Panc1 (cell line): ENCODE measurements around the gene GABRB1. TPM values are rescaled to one million over a fixed set of nuclear protein-coding genes. Genes with fewer than 3 reads are reported as not detected.

Experiments used
- ATAC-seq: fragments of 200-7000 bp; cut with Tn5 transposase; 2 replicates; pipeline ENCODE4 v1.9.1; 2020; ENCODE audit warnings: mild to moderate bottlenecking, moderate library complexity
- BruUV-seq: library from RNA; stranded (reverse); fragments of 400-500 nt; replicated peaks from 2 replicates; lab custom pipeline; 2021; lab: Mats Ljungman, UMichigan
- CTCF ChIA-PET: fragments of 300-600 bp; sonication (Branson Sonifier 250); formaldehyde crosslinking; loops from one replicate; lab custom pipeline; 2022; ENCODE audit warnings: antibody characterized with exemption; lab: Charles Lee
- POLR2A ChIA-PET: fragments of 300-600 bp; sonication (Branson Sonifier 250); formaldehyde crosslinking; loops from one replicate; lab custom pipeline; 2022; ENCODE audit warnings: antibody characterized with exemption; lab: Charles Lee
- DNase-seq: peaks from one replicate; pipeline ENCODE4 v3.0.0-alpha.2; 2010; ENCODE audit warnings: low read depth, low spot score
- H3K27ac ChIP-seq: 2 replicates; pipeline ENCODE4 v1.5.1; 2011; ENCODE audit warnings: mild to moderate bottlenecking, low read length, inconsistent platforms
- H3K27me3 ChIP-seq: fragments of 200-500 bp; sonication (Bioruptor generic); 2 replicates; pipeline ENCODE4 v1.6.0; 2014; ENCODE audit warnings: low read length, inconsistent platforms; ENCODE audit not compliant: control insufficient read depth, insufficient read depth
- H3K36me3 ChIP-seq: fragments of 200-500 bp; sonication (Bioruptor generic); 2 replicates; pipeline ENCODE4 v1.5.1; 2014; ENCODE audit warnings: inconsistent platforms, mild to moderate bottlenecking, low read length, moderate library complexity; ENCODE audit not compliant: control insufficient read depth, insufficient read depth
- H3K4me1 ChIP-seq: 2 replicates; pipeline ENCODE4 v1.5.1; 2011; ENCODE audit warnings: inconsistent platforms, mild to moderate bottlenecking, low read length, moderate library complexity; ENCODE audit not compliant: control insufficient read depth, insufficient read depth
- H3K4me3 ChIP-seq, 2 experiments: 2 replicates each; pipeline ENCODE4 v1.5.1; 2011 to 2012; ENCODE audit warnings: low read depth in 2 of 2, low read length in 2 of 2, mild to moderate bottlenecking in 2 of 2, inconsistent platforms in 1 of 2, moderate library complexity in 1 of 2
- H3K9me3 ChIP-seq: fragments of 200-500 bp; sonication (Bioruptor generic); 2 replicates; pipeline ENCODE4 v1.5.1; 2014; ENCODE audit warnings: low read depth, mild to moderate bottlenecking, inconsistent platforms, low read length, moderate library complexity; ENCODE audit not compliant: control insufficient read depth, insufficient read depth
- POLR2AphosphoS5 ChIP-seq: IDR thresholded peaks from 2 replicates; pipeline ENCODE4 v1.6.1; 2012; ENCODE audit warnings: mild to moderate bottlenecking, low read depth, low read length, moderate library complexity
- REST ChIP-seq, 2 experiments: IDR thresholded peaks; 2 replicates each; pipeline ENCODE4 v1.6.1; 2011 to 2012; ENCODE audit warnings: low read depth in 2 of 2, control low read depth in 1 of 2, low read length in 1 of 2, mild to moderate bottlenecking in 1 of 2, moderate library complexity in 1 of 2; ENCODE audit not compliant: insufficient read depth in 1 of 2
- SIN3A ChIP-seq: IDR thresholded peaks from 2 replicates; pipeline ENCODE4 v1.6.1; 2012; ENCODE audit warnings: low read depth, mild to moderate bottlenecking, low read length, moderate library complexity, borderline replicate concordance; ENCODE audit not compliant: insufficient read depth
- TCF7L2 ChIP-seq: IDR thresholded peaks from 2 replicates; pipeline ENCODE4 v1.6.1; 2011; ENCODE audit warnings: mild to moderate bottlenecking, low read depth, low read length, inconsistent platforms
- in situ Hi-C: cut with HindIII; loops from 2 replicates; pipeline ENCODE4 v1.10.0; 2016; ENCODE audit warnings: low sequenced_read_pairs, low pct_unique_long_range_greater_than_20kb
- intact Hi-C: fragments of 100-400 bp; cut with micrococcal nuclease; formaldehyde crosslinking; loops from one replicate; pipeline ENCODE4 v1.10.0; 2022; ENCODE audit not compliant: unreplicated experiment
- total RNA-seq: library from RNA; stranded (reverse); gene quantifications from one replicate; pipeline ENCODE4 v1.2.1, GENCODE V29; 2021; ENCODE audit not compliant: unreplicated experiment
- TF ChIP-seq, protein P1 (sequence below): fragments of 450-650 bp; IDR thresholded peaks from 2 replicates; pipeline ENCODE4 v1.5.1; 2017; ENCODE audit warnings: mild to moderate bottlenecking

GABRB1 gene
- total RNA-seq, 1 experiment from 2014 or later: not detected

GRCh38 chr4:47462799-47463234 is 431.4 kb downstream of the GABRB1 start:
- H3K27me3 ChIP-seq: no peaks in the 10 kb centered on the region
- TF ChIP-seq TCF7L2: no peak
- TF ChIP-seq POLR2AphosphoS5: no peak
- TF ChIP-seq SIN3A: no peak
- no peak for TF ChIP-seq REST (IDR thresholded peaks at IDR 0.05; ENCODE audit: insufficient read depth in 1 of 2, low read depth in 2 of 2, low read length in 1 of 2)
- TF ChIP-seq, protein P1, sequence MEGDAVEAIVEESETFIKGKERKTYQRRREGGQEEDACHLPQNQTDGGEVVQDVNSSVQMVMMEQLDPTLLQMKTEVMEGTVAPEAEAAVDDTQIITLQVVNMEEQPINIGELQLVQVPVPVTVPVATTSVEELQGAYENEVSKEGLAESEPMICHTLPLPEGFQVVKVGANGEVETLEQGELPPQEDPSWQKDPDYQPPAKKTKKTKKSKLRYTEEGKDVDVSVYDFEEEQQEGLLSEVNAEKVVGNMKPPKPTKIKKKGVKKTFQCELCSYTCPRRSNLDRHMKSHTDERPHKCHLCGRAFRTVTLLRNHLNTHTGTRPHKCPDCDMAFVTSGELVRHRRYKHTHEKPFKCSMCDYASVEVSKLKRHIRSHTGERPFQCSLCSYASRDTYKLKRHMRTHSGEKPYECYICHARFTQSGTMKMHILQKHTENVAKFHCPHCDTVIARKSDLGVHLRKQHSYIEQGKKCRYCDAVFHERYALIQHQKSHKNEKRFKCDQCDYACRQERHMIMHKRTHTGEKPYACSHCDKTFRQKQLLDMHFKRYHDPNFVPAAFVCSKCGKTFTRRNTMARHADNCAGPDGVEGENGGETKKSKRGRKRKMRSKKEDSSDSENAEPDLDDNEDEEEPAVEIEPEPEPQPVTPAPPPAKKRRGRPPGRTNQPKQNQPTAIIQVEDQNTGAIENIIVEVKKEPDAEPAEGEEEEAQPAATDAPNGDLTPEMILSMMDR: no peak
- peak; percentile 63 for ATAC-seq
- in situ Hi-C loops: no loop called here
- no TSS peak for BruUV-seq
- H3K4me1 ChIP-seq: peaks cover 2% of the 10 kb centered on the region; the same call in 1 of the 2 replicates
- ChIA-PET CTCF (interaction anchor here (0.8 kb wide), 1 partner anchor 19 kb away, joined by 3 read pairs; no protein-coding TSS in a partner anchor), POLR2A (no interaction called here)
- peak overlapping the region; percentile 74 to 88 for H3K4me3 ChIP-seq
- peak overlapping the region; percentile 81 for H3K27ac ChIP-seq
- no peaks in the 10 kb centered on the region; the same call in 1 of the 2 replicates for H3K36me3 ChIP-seq
- intact Hi-C loops: no loop called here
- no peak for DNase-seq
- H3K9me3 ChIP-seq: no peaks in the 10 kb centered on the region

DNA sequence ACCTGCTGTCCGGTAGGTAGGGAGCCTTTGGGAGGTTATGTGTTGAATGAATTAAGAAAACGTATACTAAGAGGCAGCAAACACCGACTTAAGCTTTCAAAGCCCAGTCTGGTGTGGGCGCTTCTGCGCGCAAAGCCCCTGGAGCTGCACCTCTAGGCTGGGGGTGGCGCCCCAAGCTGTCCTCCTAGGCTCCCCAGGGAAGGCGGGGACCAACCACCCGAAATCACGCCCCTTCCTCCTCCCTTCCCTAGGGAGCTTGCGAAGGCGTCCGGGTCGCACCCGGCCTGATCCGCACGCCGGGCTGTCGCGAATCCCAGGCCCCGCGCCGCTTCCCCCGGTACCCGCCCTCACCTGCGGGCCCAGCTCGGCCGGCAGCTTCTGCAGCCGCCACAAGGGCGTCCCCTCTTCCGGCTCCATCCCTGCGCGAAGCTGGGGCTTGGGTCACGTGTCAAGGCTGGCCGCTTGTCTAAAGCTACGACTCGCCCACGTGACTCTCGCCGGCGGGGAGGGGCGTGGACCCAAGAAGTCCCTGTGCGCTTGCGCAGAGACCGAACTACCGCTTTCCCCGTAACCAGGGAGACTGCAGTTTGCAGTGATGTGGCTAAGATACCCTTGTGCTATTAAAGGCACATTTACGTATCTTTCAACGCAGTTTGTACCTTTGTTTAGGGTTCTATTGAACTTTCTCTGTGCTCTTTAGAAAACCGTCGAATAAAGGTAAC is 432.0 kb downstream of the GABRB1 start, which contains the start of gene COMMD8:
Gene COMMD8, minus strand, starts transcription at position 468 of the 722 bp plus-strand sequence. Its CDS starts 51 bp downstream, at position 417.
- POLR2A ChIA-PET: no interaction called here
- peak within 1 kb of the TSS; percentile 81 for H3K27ac ChIP-seq
- H3K4me1 ChIP-seq: peaks cover 2% of the 10 kb centered on the region; the same call in 1 of the 2 replicates
- CTCF ChIA-PET: interaction anchor here (0.8 kb wide), 1 partner anchor 18 kb away, joined by 3 read pairs; no protein-coding TSS in a partner anchor
- H3K27me3 ChIP-seq: no peaks in the 10 kb centered on the region
- TF ChIP-seq REST (IDR thresholded peaks at IDR 0.05; ENCODE audit: insufficient read depth in 1 of 2, low read depth in 2 of 2, low read length in 1 of 2) (no peak), POLR2AphosphoS5 (peak; percentile 76; the same call in 1 of the 2 replicates)
- TF ChIP-seq, protein P1: peak; percentile 13; the same call in 1 of the 2 replicates
- no peaks in the 10 kb centered on the region for H3K9me3 ChIP-seq
- DNase-seq (peak; percentile 66), ATAC-seq (peak; percentile 100)
- BruUV-seq: no TSS peak
- peak within 1 kb of the TSS; percentile 74 to 88 for H3K4me3 ChIP-seq
- in situ Hi-C loops (no loop called here), intact Hi-C loops (no loop called here)
- no peaks in the 10 kb centered on the region; the same call in 1 of the 2 replicates for H3K36me3 ChIP-seq
